ENCODE measurements around the gene MAFF.

MAFF gene

GRCh38 chr22:38250643-38251340, 49.0 kb downstream of the MAFF start:
- no peak for DNase-seq

GRCh38 chr22:38251341-38251692, 49.5 kb downstream of the MAFF start:
- no peak for DNase-seq

DNA sequence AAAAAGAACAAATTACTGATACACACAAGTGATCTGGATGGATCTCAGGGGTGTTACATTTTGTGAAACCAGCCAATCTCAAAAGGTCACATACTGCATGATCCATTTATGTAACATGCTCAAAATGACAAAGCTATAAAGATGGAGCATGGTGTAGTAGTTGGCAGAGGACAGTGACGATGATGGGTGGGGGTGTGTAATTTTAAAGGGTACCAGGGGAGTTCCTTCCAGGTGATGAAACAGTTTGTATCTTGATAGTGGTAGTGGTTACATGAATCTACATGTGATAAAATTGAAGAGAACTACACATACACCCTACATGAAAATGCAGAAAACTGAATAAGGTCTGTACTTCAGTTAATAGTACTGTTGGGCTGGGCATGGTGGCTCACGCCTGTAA, 53.9 kb downstream of the MAFF start:
- no peak for DNase-seq

- peak; percentile 80 for DNase-seq
These were observed 55.4 kb downstream of the MAFF start for GRCh38 chr22:38257181-38257580.

DNA sequence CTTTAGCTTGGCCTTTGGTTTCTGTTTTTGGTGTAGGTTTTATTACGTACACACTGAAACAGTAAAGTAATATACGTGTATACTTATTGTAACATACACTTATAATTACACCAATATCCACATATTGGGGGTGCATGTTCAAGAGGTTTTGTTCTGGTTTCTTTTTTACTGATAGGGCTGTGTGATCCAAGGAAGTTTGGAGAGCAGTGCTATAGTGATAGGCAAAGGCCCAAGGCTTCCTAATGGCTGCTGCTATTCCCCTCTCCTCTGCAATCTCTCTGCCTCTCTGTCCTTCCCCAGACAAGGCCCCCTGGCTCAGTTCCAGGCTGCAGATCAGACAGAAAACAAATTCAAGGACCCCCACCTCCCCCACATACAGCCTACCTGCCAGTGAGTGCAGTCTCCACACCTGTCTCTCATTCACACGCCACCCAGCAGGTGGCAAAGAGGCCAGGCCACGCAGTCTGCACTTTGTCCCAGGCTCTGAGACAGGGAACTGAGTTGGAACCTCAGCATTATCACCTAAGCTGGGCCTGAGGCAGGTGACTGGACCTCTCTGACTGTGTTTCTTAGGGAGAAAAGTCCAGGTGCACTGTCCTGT, 56.0 kb downstream of the MAFF start:
- no peak for DNase-seq

- no peak for DNase-seq
These were observed 57.1 kb downstream of the MAFF start for GRCh38 chr22:38258895-38259294.

- DNase-seq: no peak
These were observed 57.6 kb downstream of the MAFF start for GRCh38 chr22:38259370-38259769.

DNA sequence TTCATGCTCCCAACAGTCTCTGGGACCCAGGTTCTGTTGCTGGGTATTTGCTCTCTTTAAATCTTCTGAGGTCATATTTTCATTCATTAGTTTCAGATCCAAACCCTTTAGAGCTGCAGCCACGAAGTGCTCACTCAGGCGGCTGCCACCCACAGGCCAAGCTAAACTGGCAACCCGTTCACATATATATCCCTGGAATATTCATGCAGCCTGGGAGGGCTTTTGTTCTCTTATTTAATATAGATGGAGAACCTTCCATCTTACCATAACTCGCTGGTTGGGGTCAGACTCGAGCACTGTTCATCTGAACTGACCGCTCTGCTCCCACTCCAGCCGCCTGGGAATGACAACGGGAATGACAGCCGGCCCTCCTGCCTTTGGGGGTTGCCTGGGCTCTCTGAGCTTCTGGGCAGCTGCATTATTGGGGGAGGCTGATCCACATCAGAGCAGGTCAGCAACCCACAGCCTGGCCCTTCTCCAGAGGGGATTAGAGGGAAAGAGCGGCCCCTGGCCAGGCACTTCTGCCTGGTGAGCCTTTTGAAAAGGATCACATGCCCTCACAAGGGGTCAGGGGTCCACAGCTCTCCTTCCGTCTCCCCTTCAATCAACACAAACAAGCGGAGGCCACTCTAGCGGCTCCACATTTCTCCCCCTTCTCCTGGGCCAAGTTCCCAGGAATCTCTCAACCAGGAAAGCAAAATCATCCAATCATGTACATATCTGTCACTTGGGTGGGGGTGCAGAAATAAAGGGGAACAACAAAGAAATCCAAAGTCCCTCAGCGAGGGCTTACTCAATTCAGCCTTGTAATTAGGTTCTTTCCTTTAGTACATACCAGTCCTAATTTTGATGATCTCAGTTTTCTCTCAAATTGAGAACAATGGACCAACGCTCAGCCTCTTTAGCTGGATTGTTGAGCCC, 59.2 kb downstream of the MAFF start:
- no peak for DNase-seq

- no peak for DNase-seq
These were observed 60.4 kb downstream of the MAFF start for GRCh38 chr22:38262051-38262795.

DNA sequence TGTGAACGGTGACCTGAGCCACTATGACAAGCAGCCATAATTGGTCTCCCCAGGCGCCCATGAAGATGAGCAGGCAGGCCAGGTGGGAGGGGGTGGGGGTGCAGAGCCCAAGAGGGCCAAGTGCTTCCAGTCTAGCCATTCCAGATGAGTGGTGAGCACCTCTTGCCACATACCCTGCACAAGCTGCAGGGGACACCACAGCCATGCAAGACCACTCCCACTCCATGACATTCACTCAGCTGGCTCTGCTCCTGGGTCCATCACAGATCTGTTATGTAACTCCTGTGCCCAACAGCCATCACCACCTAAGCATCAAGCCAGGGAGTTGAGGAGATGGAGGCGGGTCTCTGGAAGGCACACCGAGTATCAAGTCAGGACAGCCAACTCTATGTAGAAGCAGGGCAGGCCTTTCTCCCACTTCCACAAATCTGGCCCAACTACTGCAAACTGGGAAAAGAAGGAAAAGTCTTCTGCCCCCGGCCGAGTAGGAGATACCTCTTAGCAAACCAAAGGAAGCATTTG, 62.6 kb downstream of the MAFF start:
- DNase-seq: no peak
